Mucosa of stomach (tissue), 1 donor: ENCODE data around the gene RNASEH2B.

Experiments used
- H3K27me3 ChIP-seq: one replicate; pipeline ENCODE4 v1.7.0; 2013; ENCODE audit warnings: mild to moderate bottlenecking, low read length; ENCODE audit not compliant: control insufficient read depth, insufficient read depth
- H3K36me3 ChIP-seq: one replicate; pipeline ENCODE4 v1.7.0; 2013; ENCODE audit warnings: low read length; ENCODE audit not compliant: control insufficient read depth, insufficient read depth
- H3K4me1 ChIP-seq: one replicate; pipeline ENCODE4 v1.7.0; 2013; ENCODE audit warnings: mild to moderate bottlenecking, low read length; ENCODE audit not compliant: control insufficient read depth, insufficient read depth
- H3K4me3 ChIP-seq: one replicate; pipeline ENCODE4 v1.7.0; 2013; ENCODE audit warnings: low read length
- H3K9ac ChIP-seq: one replicate; pipeline ENCODE4 v1.7.0; 2013; ENCODE audit warnings: mild to moderate bottlenecking, low read length, moderate library complexity
- H3K9me3 ChIP-seq: one replicate; pipeline ENCODE4 v1.7.0; 2013; ENCODE audit warnings: mild to moderate bottlenecking, low read length, moderate library complexity; ENCODE audit not compliant: control insufficient read depth
- donor health status: Pancreatic carcinoma.

Gene RNASEH2B

DNA sequence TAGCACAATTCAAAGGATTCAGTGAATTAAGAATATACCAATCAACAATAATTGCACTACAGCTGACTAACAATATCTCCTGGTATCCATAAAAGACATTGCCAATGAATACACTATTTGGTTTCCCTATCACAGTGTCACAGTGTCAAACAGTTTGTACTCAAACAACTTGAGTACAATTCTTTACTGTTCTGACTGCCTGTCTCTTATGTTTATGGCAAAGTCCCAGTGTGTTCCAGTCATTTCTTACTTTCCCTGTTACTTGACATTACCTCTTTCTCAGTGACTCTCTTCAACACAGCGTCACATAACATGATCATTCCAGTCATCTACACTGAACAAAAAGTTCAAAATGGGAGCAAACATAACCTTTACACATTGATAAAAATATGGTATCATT, 21.2 kb upstream of the RNASEH2B start:
- Histone ChIP-seq H3K4me3 (no peak overlapping the region), H3K9ac (no peak overlapping the region), H3K9me3 (no peaks in the 10 kb centered on the region), H3K36me3 (no peaks in the 10 kb centered on the region), H3K4me1 (no peaks in the 10 kb centered on the region), H3K27me3 (no peaks in the 10 kb centered on the region)

DNA sequence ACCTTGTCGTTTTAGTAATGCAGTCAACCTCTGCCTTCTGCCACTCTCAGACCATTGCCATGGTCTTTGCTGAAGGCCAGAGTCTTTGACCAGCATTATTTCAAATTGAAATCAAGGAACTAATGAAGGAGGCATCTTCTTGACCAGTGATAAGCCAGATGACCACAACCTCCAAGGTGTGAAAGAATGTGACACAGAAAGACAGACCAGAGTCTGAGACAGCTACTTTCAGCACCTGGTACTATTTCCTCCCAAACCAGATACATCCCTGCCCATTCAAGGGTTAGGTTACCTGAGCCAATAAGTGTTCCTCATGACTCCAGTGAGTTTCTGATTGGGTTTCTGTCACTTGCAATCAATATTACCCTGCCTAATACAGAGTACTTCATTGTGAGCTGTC, 20.3 kb upstream of the RNASEH2B start:
- Histone ChIP-seq H3K36me3 (no peaks in the 10 kb centered on the region), H3K9ac (no peak overlapping the region), H3K4me3 (no peak overlapping the region), H3K4me1 (no peaks in the 10 kb centered on the region), H3K9me3 (no peaks in the 10 kb centered on the region), H3K27me3 (no peaks in the 10 kb centered on the region)

DNA sequence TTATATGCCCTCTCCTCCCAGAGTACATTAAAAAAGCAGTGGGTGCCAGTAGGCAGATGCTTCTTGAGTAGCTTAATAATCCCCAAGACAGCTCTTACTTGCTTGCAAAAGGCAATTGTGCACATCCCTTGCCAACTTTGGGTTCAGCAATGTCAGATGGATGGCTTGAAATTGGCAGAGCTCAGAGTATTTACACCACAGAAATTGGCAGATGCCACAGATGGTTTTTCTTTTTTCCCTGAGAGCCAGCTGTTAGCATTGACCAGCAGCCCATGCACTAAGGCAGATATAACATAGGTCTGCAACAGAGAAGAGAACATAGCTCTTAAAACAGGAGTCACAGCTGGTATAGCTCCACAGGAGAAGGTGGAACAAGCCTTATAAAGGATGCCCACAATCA, 18.4 kb upstream of the RNASEH2B start:
- H3K36me3 ChIP-seq = no peaks in the 10 kb centered on the region
- no peaks in the 10 kb centered on the region for H3K4me1 ChIP-seq
- no peaks in the 10 kb centered on the region for H3K27me3 ChIP-seq
- no peaks in the 10 kb centered on the region for H3K9me3 ChIP-seq
- no peak overlapping the region for H3K4me3 ChIP-seq
- H3K9ac ChIP-seq = no peak overlapping the region

DNA sequence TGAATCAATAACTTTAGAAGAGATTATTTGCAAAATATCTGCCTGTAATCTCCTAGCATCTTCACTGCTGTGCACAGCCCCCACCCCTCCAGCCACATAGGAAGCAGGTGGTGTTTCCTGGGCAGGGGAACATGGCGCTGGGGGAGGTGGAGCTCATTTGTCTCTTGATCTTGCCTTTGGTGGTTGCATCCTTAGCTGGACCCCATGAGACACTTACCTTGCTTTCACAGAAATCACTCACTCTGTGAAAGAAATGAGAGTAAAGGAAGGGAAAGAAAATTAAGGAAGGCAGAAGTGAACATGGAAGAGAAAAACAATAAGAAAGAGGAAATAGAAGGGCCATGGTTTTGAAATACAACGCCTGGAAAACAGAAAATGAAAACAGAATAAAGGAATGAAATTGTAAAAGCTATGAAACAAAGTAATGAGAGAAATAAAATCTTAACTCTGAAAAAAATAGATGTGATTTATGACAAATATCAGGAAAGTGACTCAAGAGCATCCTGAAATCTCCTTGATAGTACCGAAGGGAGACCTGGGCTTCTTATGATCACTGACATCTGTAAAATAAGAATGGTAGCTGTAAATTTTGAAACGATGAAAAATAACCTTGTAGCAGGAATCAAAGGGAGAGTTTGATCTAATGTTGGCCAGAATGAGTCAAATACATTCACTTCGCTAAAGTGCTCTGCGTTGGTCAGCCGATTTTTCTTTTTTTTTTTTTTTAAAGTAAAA, 17.2 kb upstream of the RNASEH2B start:
- no peak overlapping the region for H3K4me3 ChIP-seq
- H3K27me3 ChIP-seq = no peaks in the 10 kb centered on the region
- H3K4me1 ChIP-seq = no peaks in the 10 kb centered on the region
- H3K36me3 ChIP-seq = no peaks in the 10 kb centered on the region
- no peak overlapping the region for H3K9ac ChIP-seq
- H3K9me3 ChIP-seq = no peaks in the 10 kb centered on the region

DNA sequence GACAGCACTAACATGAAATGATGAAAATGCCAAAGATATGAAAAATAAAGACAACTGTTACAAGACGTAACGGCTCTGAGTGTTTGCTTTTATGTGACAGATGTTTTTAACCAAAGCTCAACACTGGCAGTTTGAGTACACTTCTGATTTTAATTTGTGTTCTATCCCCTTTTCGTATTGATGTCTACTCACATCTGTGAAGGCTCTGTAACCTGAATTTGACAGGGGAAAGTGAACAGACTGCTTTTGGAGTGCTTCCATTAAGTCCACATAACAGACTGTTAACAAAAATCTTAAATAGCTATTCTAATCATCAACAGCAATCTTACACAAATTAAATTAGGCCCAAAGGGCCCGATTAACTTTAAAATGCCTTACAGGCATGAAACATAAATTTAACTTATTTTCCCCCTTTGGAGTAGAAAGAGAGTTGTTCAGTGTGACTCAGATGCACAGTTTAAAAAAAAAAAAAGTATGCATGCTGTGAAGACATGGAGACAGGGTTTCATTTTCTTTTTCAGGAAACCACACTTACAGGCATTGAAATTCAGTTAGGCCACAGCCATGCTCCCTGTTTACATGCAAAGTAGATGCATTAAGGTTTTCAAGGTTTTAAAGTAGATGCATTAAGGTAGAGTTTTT, 16.3 kb upstream of the RNASEH2B start:
- no peak overlapping the region for H3K4me3 ChIP-seq
- H3K27me3 ChIP-seq = no peaks in the 10 kb centered on the region
- H3K4me1 ChIP-seq = no peaks in the 10 kb centered on the region
- no peak overlapping the region for H3K9ac ChIP-seq
- no peaks in the 10 kb centered on the region for H3K9me3 ChIP-seq
- H3K36me3 ChIP-seq = no peaks in the 10 kb centered on the region

DNA sequence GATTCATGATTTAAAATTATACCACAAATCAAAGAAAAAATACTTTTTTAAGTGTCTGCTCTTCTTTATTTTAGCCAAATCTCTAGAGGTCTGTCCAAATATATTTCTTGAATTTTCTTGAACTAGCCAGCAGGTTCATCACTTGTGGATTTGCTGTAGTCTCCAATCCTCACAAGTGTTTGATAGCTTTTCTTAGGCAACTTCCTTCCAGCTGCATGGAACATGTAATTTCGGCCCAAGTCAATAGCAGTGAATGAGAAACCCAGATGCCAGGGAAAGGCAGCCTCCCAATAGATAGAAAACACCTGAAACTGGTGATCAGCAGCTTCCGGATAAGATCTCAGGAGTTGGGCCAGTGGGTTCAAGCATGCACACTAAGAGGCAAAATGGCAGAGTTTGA, 15.6 kb upstream of the RNASEH2B start:
- Histone ChIP-seq H3K36me3 (no peaks in the 10 kb centered on the region), H3K9ac (no peak overlapping the region), H3K4me1 (no peaks in the 10 kb centered on the region), H3K27me3 (no peaks in the 10 kb centered on the region), H3K4me3 (no peak overlapping the region), H3K9me3 (no peaks in the 10 kb centered on the region)

GRCh38 chr13:50894504-50894903, 15.1 kb upstream of the RNASEH2B start:
- Histone ChIP-seq H3K4me1 (no peaks in the 10 kb centered on the region), H3K27me3 (no peaks in the 10 kb centered on the region)

GRCh38 chr13:50898338-50898737, 11.3 kb upstream of the RNASEH2B start:
- H3K27me3 ChIP-seq = no peaks in the 10 kb centered on the region
- H3K36me3 ChIP-seq = no peaks in the 10 kb centered on the region
- H3K9ac ChIP-seq = no peak overlapping the region
- H3K4me1 ChIP-seq = no peaks in the 10 kb centered on the region
- no peaks in the 10 kb centered on the region for H3K9me3 ChIP-seq
- H3K4me3 ChIP-seq = no peak overlapping the region

More at GRCh38 chr13:50894504-50894903, 15.1 kb upstream of the RNASEH2B start:
- no peak overlapping the region for H3K4me3 ChIP-seq
- H3K9ac ChIP-seq = no peak overlapping the region
- H3K9me3 ChIP-seq = no peaks in the 10 kb centered on the region
- no peaks in the 10 kb centered on the region for H3K36me3 ChIP-seq

- Histone ChIP-seq H3K36me3 (no peaks in the 10 kb centered on the region), H3K4me3 (no peak overlapping the region), H3K27me3 (no peaks in the 10 kb centered on the region), H3K9ac (no peak overlapping the region), H3K4me1 (no peaks in the 10 kb centered on the region), H3K9me3 (no peaks in the 10 kb centered on the region)
Observed at GRCh38 chr13:50901701-50902100, 7.9 kb upstream of the RNASEH2B start.

DNA sequence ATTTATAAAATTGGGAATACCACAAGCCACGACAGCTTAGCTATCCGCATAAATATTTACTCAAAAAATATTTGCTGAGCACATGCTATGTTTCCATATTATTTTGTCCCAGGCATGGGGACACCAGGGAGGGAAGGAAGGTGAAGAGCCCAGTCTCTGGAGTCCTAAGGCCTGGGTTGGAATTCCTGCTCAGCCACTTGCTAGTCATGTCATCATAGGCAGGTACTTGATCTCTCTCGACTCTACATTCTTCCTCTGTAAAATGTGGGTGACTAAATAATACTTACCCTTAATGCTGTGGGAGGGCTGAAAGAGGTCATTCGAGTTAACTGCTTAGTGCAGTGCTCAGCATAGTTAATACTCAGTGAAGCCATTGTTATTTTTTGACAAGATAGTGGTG, 4.3 kb upstream of the RNASEH2B start:
- Histone ChIP-seq H3K36me3 (no peaks in the 10 kb centered on the region), H3K9me3 (no peaks in the 10 kb centered on the region), H3K9ac (no peak overlapping the region), H3K27me3 (no peaks in the 10 kb centered on the region), H3K4me1 (no peaks in the 10 kb centered on the region), H3K4me3 (no peak overlapping the region)

DNA sequence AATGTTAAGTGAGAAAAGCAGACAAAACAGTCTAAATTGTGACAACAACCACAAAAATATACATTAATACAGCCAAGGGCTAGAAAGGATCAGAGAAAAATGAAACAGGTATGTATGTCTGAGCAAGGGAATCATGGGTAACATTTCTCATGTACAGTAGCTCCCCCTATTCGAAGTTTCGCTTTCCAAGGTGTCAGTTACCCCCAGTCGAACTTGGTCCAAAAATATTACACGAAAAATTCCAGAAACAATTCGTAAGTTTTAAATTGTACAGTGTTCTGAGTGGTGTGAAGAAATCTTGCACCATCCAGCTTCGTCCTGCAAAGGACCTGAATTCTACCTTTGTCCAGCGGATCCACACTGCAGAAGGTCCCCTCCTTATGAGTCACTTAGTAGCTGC, 1.8 kb upstream of the RNASEH2B start:
- Histone ChIP-seq H3K9ac (no peak overlapping the region), H3K4me1 (peaks cover 19% of the 10 kb centered on the region), H3K36me3 (no peaks in the 10 kb centered on the region), H3K9me3 (no peaks in the 10 kb centered on the region), H3K4me3 (no peak overlapping the region), H3K27me3 (no peaks in the 10 kb centered on the region)

DNA sequence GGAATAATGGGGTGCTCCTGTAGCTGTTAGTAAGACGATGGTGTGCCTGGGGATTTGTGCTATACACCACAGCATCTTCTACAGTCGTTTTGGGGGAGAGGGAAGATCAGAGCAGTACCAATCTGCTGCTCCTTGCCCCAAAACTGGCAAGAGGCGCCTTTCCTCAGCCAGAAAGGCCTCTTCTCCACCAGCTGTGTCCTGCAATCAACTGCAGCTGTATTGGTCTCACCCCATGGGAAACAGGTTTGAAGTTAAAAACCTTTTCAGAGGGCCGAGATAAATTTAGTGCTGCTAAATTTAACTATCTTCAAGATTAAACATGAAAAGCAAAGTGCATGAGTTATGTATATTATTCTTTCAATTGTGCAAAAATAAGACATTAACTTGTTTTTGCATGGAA, 1.2 kb upstream of the RNASEH2B start:
- Histone ChIP-seq H3K36me3 (no peaks in the 10 kb centered on the region), H3K4me1 (peaks cover 19% of the 10 kb centered on the region), H3K4me3 (no peak overlapping the region), H3K27me3 (no peaks in the 10 kb centered on the region), H3K9ac (no peak overlapping the region), H3K9me3 (no peaks in the 10 kb centered on the region)
